ENCODE results near the gene JOSD2.

JOSD2 gene

DNA sequence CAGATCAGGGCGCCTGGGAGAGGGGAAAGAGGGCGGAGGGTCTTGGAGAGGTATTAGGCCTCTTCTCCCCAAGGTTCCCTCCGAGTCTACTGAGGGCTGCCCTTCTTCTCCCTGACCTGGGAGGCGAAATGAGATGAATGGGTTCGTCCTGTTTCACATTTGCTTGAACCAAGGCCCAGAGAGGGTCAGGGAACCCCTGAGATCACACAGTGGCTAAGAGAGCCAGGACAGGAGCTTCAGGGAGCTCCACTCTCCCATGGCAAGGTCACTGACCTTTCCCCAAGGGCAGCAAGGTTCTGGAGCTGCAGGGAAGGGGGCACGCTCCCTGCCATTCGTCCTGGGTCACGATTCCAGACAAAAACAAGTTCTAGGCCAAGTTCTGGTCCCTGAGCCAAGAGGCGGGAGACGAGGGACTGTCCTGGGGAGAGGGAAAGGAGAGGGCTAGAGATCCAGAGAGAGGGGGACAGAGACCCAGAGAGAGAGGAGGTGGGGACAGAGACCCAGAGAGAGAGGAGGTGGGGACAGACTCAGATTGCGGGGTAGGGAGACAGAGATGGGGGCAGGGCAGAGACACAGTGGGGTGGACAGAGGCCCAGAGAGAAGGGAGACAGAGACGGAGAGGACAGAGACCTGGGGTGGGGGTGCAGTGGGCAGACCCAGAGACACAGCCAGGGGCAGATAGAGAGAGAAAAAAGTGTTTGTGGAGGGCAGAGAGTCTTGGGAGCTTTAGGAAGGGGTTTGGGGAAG, 2.2 kb upstream of the JOSD2 start:
- DNase-seq: no peak

DNA sequence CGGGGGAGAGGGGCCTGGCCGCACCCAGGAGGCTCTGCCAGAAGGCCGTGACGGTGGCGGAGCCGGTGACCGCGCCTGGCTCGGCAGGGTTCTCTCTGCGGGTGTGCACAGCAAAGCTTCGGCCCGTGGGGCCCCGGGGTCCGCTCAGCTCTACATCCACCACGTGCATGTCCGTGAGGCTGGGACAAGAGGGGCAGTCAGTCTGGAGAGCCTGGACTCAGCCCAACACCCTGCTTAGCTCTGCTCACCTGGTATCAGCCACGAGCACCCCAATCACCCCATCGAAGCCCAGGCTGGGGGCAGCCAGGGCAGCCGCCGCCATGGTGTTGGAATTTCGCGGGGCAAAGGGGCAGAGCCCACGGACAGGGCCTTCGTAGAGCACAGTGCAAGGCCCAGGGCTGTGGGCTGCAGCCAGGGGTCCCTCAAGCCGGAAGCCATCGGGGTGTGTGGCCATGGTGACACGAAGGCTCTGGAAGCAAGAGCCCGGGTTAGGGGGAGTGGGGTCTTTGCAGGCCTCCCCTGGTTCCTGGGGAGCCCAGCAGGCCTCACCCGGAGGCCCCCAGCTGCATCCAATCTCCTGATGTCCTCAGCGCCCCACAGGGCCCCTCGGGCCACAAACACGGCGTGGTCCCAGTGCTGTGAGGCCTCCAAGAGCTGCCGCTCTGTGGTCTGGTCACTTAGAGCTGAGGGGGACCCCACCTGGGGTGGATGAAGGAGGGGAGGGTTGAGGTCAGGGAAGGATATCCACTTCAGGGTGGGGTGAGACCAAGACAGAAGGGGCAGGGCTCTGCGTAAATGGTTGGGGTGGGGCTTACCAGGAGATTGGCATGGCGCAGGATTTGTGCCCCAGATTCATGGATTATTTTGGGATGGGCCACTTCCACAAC, 1.4 kb upstream of the JOSD2 start:
- no peak for DNase-seq

DNA sequence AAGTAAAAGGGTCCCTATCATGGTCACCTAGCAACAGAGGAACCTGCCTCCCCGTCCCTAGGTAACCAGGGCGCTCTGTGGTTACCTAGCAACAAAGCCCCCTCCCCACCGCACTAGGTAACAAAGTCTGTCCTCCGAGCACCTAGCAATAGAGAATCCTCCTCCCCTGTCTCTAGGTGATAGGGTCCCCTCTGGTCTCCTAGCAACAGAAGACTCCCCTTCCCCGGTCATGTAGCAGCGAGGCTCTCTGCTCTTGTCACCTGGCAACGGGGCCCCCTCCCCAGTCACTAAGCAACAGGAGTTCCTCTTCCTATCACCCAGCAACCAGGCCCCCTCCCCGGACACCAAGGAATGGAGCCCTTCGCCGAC, 307 bp downstream of the JOSD2 start:
- DNase-seq: no peak

DNA sequence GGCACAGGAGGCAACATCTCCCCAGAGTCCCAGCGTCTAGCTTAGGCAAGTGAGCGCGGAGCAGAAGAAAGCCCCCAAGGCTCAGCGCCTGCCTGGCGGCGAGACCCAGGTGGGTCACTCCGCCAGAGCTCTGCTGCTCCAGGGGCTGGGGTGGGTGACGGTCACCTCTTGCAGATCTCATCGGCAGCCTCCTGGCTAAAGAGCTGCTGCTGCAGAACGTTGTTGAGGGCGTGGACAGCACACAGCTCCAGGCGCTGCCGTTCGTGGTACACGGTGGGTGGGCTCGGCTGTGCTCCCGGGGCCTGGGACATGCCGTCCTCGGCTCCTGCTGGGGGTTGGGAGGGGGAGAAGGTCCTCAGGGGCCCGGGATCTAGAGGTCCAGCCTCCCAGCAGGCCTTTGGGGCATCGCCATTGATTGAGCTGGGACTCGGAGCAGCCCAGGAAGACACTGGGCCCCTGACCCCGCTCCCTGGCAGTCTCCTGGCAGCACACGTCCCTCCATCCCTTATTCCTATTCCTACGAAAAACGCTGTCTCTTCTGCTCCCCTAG, 795 bp downstream of the JOSD2 start:
- no peak for DNase-seq

DNA sequence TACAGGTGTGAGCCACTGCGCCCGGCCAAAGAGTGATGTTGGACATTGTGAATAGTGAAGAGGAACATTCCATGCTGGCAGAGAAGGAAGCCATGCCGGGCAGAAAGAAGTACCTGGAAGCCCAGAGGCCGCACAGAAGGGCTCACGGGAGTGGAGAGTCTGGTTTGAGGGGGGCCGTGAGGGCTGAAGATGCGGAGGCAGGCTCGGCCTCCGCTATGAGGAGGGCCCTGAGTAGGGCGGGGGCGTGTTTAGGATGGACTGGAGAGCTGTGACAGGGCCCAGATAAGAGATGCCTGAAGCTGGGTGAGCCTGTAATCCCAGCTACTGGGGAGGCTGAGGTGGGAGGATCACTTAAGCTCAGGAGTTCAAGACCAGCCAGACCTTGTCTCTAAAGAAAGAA, 1.6 kb downstream of the JOSD2 start:
- DNase-seq: no peak

DNA sequence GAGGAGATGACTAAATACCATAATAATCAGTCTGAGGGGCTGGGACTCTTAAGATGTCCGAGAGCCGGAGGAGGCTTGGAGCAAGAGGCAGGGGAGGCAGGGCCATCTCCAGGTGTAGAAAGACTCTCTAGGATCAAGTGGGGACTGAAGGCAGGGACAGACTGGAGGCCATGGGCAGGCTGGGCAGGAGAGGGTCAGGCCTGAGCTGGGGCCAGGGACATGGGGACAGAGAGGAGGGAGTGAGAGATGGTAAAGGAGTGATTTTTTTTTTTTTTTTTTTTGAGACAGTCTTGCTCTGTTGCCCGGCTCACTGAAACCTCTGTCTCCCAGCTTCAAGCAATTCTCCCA, 2.2 kb downstream of the JOSD2 start:
- no peak for DNase-seq

DNA sequence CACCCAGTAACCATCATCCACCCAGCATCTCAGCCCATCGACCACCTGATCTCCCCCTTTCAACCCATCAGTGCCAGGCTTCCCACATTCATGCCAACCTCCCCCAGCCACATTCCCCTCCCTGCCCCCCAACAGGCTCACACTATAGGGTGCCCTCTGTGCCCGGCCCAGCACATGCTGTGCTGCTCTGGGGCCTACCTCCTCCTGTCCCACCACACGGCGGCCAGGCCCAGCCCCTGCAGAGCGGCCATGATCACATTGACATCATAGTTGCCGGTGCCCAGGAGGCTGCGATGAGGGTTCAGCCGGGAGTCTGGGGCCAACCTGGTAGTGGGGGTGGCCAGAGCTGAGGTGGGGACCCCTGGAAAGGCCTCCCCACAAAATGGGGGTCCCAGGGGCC, 3.6 kb downstream of the JOSD2 start:
- no peak for DNase-seq

DNA sequence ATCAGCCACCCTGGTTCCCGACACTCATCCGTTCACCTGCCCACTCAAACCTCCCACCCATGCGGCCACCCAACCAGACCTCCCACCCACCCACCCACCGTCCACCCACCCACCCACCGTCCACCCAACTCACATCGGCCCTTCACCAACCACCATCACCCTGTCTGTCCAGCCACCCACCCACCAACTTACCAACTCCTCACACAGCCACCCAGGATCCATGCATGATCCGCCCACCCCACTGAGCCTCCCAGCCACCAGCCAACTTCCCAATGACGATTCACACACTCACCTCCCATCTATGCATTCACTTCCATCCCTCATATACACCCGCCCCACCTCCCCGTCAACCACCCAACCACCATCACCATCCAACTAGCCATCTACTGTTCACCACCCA, 4.3 kb downstream of the JOSD2 start:
- no peak for DNase-seq

DNA sequence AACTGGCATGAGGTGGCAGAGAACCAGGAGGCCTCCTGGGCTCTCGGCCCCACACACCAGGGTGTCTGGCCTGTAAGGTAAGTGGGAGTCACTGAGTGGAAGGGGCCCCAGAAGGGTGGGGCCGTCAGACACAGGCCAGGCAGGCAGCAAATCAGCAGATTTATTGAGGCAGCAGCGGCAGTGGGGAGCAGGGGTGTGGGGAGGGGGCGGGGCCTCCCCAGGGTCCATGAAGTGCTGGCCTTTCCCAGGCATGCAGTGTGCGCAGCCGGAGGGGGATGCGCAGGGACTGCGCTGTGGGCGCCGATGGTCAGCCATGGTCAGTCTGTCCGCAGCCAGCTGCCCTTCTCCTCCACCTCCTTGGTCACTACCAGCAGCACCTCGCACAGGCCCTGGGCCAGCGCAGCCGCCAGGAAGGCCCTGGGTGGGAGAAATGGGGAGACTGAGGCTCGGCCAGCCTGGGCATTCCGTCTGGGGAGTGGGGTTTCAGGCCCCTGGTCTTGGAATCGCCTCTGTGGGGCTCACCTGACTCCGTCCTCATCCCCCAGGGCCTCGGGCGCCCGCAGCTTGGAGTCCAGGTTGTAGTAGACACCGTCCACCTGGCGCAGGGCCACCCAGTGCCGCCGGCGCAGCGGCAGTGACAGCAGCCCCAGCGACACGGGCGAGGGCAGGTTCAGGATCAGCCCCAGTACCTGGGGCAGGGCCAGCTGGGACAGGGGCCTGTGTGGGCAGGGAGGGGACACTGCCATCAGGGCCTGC, 5.0 kb downstream of the JOSD2 start:
- no peak for DNase-seq

DNA sequence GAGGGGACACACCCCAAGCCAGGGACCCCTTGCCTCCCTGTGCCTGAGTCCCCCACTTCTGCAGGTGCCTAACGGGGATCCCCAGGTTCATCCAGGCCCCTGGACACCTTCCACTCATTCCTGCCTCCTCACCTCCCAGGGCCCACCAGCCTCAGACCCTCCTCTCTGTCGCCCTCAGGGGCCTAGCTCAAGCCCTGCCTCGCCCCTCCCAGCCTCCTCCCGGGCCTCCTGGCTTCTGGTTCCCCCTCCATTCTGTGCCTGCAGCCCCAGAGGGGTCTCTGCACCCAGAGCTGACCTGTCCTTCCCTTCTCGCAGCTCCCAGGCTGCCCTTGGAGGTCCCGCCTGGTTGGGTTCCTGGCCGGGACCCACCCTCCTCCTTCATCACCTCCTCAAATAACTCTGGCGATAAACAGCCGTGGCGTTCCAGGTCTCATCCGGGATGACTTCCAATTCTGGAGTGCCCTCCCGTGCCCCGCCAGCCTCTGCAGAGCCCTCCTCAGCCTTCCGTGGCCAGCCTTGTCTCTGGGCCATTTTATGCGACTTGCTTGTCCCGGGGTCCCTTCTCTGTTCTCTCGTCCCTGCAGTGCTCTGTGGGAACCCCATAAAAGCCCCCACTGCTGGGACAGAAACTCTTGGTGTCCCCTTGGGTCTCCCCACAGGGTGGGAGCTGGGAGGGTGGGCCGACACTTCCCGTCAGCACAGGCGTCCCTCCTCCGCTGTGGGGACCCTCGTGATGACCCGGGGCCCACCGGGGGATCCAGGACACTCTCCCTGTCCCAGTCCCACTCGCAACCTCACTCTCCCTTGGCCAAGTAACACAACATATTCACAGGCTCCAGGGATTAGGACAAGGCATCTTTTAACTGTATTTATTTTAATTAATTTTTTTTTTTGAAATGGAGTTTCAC, 9.2 kb downstream of the JOSD2 start:
- no peak for DNase-seq

DNA sequence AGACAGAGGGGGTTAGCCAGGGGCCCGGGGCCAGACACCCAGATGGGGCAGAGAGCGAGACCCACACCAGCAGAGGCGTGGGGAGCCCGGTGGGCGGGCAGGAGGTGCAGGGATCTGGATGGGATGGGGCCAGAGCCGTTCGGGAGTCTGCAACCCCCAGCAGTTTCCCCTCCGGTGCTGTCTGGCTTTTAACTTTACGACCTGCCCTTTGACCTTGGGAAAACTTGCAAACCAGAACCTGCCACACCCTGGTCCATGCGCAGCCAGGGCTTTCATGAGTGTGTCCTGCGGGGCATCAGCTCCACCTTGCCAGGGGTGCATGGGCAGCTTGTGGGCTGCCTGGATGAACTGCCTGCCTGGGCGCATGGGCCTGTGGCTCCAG, 9.8 kb downstream of the JOSD2 start:
- DNase-seq: no peak

DNA sequence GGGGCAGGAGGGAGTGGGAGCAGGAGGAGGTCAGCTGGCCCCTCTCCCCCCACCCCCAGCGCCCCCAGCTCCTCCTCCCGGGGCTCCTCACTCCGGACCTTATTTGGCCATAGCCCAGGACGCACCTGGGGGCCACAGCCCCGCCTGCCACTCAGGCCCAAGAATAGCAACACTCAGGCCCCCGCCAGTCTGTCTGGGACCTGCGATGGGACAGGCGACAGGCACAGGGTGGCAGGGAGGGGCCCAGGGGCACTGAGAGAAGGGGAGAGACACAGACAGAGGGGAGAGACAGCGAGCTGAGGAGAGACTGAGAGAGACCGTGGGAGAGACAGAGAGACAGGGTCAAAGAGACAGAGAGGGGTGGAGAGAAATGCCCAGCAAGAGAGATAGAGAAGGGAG, 10.2 kb downstream of the JOSD2 start:
- no peak for DNase-seq

DNA sequence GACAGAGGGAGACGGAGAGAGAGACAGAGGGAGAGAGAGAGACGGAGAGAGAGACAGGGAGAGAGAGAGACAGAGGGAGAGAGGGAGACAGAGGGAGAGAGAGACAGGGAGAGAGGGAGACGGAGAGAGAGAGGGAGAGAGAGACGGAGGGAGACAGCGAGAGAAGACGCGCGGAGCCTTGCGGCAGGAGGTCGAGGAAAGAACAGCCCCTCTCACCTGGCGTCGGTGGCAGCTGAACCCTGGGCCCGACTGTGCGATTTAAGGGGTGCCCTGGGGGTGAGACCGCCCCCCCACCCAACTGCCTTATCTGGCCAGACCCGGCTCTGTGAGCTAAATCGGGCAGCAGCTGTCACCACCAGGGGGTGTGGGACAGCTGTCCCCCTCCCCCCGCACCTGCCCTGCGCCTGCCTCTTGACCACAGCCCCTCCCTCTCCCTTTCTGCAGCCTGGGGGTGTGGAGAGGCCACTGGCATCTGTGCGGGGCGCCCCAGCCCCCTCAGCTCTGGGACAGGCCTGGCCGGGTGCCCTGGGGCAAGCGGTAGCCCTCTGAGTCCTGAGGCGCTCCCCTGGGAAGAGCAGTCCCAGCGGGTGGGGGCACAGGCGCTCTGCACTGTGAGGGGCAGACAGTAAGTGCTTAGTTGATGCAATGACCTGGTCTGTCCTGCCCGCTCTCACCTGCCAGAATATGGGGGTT, 10.8 kb downstream of the JOSD2 start:
- DNase-seq: peak; percentile 15

DNA sequence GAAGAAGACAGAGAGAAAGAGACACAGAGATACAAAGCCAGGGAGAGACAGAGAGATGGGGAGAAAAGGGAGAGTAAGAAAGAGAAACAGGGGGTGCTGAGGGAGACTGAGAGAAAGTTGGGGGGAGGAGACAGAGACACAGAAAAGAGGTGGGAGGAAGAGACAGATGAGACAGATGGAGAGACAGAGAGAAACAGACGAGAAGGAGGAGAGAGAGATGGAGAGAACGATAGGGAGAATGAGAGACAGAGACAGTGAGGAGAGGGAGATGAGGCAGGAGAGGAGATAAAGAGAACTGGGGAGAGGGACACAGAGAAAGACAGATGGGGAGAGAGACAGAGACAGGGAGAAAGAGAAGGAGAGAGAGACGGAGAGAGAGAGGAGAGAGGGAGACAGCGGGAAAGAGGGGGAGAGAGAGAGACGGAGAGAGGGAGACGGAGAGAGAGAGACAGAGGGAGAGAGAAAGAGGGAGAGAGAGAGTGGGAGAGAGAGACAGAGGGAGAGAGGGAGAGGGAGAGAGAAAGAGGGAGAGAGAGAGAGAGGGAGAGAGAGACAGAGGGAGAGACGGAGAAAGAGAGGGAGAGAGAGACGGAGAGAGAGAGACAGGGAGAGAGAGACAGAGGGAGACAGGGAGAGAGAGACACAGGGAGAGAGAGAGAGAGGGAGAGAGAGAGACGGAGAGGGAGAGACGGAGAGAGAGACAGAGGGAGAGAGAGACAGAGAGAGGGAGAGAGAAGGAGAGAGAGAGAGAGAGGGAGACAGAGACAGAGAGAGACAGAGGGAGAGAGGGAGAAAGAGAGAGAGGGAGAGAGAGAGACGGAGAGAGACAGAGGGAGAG, 12.6 kb downstream of the JOSD2 start:
- no peak for DNase-seq

DNA sequence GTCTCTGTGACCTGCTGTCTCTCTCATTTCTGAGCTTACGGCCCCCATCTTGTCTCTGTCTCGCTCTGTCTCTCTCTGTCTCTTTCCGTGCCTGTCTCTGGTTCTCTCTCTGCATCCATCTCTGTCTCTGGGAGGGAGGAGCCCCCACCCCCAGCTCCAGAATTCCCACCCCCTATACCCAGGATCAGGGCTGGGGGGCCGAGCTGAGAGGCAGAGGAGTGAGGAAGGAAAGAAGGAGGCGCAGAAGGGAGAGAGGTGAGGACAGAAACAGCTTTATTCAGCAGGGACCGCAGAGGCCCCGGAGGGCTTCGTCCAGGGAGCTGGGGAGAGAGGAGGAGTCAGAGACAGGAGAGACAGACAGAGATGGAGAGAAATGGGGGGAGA, 14.0 kb downstream of the JOSD2 start:
- DNase-seq: no peak

DNA sequence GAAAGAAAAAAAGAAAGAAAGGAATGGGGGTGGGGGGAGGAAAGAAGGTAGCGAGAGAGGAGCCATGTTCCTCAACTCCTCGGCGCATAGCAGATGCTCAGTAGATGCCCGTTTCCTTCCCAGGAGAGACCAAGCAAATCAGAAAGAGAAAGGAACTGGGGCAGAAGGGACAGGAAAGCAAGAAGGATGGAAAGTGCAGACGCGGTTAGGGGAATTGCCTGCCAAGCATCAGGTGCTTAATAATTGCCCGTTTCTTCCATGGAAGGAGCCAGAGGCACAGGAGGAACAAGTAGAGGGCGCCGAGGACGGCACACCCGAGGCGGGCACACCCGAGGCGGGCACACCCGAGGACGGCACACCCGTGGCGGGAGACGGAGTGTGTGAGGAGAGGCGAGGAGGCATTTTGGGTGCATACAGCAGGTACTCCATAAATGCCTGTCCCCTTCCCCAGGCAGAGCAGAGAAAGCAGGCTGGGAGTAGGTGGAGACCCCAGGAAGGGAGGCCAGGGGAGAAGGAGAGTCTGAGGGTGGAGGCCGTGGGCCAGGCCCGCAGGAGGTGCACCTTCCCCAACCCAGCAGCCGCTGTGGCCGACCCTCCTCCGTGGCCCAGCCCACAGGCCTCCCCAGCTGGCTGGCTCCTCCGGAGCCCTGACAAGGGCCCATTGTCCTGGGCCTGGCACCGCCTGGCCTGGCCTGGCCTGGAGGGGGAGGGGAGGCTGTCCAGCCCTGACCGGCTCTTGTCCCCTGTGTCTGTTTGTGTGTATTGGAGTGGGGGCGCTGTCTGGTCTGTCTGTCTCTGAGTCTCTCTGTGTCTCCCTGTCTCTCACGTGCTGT, 14.6 kb downstream of the JOSD2 start:
- DNase-seq: no peak

DNA sequence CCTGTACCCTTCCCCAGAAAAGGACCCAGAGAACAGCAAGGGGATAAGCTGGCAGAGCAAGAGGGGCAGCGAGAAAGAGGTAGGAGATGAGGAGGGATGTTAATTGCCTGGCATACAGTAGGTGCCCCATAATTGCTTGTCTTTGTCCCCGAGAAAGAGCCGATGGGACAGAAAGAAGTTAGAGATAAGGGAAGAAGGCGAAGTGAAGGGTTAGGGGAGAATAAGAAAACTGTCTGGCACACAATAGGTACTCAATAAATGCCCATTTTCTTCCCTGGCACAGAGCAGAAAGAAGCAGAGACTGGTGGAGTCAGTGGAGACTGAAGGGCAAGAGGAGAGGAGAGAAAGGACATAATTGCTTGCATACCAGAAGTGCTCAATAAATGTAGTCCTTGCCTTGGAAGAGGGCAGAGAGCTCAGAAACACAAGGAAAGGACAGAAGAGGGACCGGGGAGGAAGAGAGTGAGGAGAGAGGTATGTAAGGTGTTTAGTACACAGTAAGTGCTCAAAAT, 15.9 kb downstream of the JOSD2 start:
- no peak for DNase-seq

DNA sequence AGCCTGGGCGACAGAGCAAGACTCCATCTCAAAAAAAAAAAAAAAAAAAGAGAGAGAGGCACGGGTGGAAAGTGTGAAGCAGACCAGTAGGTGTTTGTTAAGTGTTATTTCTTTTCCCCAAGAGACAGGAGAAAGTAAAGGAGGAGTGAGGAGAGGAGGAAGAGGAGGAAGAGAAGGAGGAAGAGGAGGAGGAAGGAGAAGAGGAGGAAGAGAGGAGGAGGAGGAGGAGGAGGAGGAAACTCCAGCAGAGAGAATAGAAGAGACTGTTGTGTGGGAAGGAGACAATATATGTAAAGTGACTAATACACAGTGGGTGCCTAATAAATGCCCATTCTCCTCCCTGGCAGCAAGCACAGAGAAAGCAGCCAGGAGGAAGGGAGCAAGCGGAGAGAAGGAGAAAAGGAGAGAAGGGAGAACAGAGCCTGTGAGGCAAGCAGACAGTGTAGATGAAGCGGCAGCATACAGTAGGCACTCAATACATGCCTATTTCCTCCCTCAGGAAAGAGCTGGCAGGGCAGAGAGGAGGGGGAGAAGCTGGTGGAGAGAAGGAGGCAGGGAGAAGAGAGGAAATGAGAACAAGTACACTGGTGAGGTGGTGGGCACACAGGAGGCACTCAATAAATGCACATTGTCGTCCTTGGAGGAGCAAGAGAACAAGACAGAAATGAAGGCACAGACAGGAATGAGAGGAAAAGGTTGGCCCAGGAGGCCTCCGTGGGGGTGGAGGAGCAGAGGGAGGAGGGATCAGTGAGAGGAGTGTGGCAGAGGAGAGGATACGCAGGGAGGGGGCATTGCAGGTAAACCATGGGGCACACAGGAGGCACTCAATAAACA, 16.6 kb downstream of the JOSD2 start:
- DNase-seq: no peak

DNA sequence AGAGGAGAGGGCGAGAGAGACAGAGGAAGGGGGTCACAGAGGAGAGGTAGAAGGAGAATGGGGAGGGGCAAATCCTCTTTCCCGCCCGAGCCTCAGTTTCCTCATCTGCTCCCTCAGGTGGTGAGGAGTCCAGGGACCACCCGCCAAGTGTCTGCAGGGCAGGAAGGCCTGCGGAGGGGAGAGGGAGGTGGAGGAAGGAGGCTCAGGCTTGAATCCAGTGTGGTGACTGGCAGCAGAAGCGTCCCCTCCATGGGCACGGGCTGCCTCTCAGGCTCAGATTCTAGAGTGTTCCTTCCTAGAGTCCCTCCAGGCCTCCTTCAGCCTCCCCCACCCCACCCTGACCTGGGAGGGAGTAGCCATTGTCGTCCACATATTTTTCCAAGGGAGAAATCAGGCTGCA, 17.8 kb downstream of the JOSD2 start:
- no peak for DNase-seq

All from CD4-positive, alpha-beta T cell treated with Interleukin-10 for 1 hour (primary cell).